GM19395 (cell line): ENCODE measurements around the gene AMBP.

Experiments used
- ATAC-seq: cut with Tn5 transposase; IDR thresholded peaks from one replicate; pipeline ENCODE4 v1.9.1; 2021; ENCODE audit warnings: mild to moderate bottlenecking, moderate library complexity; ENCODE audit not compliant: unreplicated experiment

The AMBP gene

GRCh38 chr9:114112778-114113584 lies 34.9 kb upstream of the AMBP start:
- ATAC-seq, result no peak

GRCh38 chr9:114112325-114112724 lies 34.2 kb upstream of the AMBP start:
- no peak for ATAC-seq

GRCh38 chr9:114110180-114110579 lies 32.1 kb upstream of the AMBP start:
- no peak for ATAC-seq

- ATAC-seq, result no peak
Measured at GRCh38 chr9:114109124-114109523, 31.0 kb upstream of the AMBP start.

GRCh38 chr9:114108016-114108833 lies 30.1 kb upstream of the AMBP start:
- ATAC-seq, result no peak

GRCh38 chr9:114107286-114108001 lies 29.3 kb upstream of the AMBP start:
- no peak for ATAC-seq

GRCh38 chr9:114105236-114105635 lies 27.1 kb upstream of the AMBP start:
- no peak for ATAC-seq

GRCh38 chr9:114102484-114102883 lies 24.4 kb upstream of the AMBP start:
- ATAC-seq, result no peak

GRCh38 chr9:114100536-114100935 lies 22.4 kb upstream of the AMBP start:
- ATAC-seq, result no peak

GRCh38 chr9:114099669-114100270 lies 21.7 kb upstream of the AMBP start:
- ATAC-seq, result no peak

GRCh38 chr9:114098936-114099668 lies 21.0 kb upstream of the AMBP start, which contains the start of gene KIF12:
Gene KIF12, minus strand, starts transcription at chr9:114099292. Its CDS starts 16 bp downstream, at chr9:114099276.
- no peak for ATAC-seq

- no peak for ATAC-seq
Measured at GRCh38 chr9:114098021-114098935, 20.2 kb upstream of the AMBP start.

GRCh38 chr9:114097613-114098020 lies 19.5 kb upstream of the AMBP start:
- no peak for ATAC-seq

GRCh38 chr9:114096866-114097612 lies 18.9 kb upstream of the AMBP start:
- ATAC-seq, result no peak

- ATAC-seq, result no peak
Measured at GRCh38 chr9:114096041-114096511, 18.0 kb upstream of the AMBP start.

GRCh38 chr9:114094971-114095370 lies 16.9 kb upstream of the AMBP start:
- no peak for ATAC-seq

- ATAC-seq, result no peak
Measured at GRCh38 chr9:114093761-114094505, 15.8 kb upstream of the AMBP start.

GRCh38 chr9:114093031-114093471 lies 15.0 kb upstream of the AMBP start:
- ATAC-seq, result no peak
